ENCODE measurements around the gene PLPPR5.

PLPPR5 gene

DNA sequence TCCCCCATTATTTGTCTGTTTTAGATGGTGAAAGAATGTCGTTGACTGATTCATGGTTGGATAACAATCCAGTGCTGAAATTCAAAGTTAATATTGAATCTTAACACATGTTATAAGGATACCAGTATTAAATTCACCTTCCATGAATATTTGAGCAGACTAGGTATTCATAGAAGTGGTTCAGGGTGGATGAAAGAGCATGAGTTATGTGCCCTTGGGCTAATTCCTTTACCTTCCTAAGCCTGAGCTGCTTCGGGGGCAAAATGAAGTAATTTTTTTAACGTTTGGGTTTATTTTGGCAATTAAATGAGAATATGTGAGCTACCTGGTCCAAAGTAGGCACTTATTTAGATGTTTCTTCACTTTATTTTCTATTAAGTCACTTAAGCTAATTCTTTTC, 2.7 kb upstream of the PLPPR5 start:
- TF ChIP-seq, protein P1, sequence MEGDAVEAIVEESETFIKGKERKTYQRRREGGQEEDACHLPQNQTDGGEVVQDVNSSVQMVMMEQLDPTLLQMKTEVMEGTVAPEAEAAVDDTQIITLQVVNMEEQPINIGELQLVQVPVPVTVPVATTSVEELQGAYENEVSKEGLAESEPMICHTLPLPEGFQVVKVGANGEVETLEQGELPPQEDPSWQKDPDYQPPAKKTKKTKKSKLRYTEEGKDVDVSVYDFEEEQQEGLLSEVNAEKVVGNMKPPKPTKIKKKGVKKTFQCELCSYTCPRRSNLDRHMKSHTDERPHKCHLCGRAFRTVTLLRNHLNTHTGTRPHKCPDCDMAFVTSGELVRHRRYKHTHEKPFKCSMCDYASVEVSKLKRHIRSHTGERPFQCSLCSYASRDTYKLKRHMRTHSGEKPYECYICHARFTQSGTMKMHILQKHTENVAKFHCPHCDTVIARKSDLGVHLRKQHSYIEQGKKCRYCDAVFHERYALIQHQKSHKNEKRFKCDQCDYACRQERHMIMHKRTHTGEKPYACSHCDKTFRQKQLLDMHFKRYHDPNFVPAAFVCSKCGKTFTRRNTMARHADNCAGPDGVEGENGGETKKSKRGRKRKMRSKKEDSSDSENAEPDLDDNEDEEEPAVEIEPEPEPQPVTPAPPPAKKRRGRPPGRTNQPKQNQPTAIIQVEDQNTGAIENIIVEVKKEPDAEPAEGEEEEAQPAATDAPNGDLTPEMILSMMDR (IDR thresholded peaks at IDR 0.05; ENCODE audit: insufficient read depth, low read depth, low read length, missing control alignments) = no peak
- H3K4me3 ChIP-seq (ENCODE audit: low read length) = no peak overlapping the region
- peak; percentile 14 for DNase-seq (ENCODE audit: low read depth)

DNA sequence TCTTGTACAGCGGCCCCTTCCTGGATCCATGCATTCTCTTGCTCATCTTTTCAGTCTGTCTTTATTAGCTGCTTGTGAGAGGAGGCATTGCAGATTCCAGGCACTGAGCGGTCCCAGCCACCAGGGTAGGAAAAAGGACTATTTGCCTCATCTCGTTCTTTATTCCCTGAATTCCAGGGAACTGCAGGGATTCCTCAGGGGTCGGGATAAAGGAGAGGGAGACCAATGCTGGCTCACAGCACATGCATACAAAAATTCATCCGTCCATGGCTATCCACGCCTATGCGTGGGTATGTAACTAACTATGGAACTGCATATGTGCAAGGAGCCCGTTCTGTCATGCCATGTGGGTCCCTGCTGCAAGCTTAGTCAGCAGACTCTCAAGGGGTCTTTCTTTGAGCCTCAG, 879 bp upstream of the PLPPR5 start:
- no peak for DNase-seq (ENCODE audit: low read depth)
- TF ChIP-seq, protein P1 (IDR thresholded peaks at IDR 0.05; ENCODE audit: insufficient read depth, low read depth, low read length, missing control alignments) = no peak
- no peak overlapping the region for H3K4me3 ChIP-seq (ENCODE audit: low read length)

DNA sequence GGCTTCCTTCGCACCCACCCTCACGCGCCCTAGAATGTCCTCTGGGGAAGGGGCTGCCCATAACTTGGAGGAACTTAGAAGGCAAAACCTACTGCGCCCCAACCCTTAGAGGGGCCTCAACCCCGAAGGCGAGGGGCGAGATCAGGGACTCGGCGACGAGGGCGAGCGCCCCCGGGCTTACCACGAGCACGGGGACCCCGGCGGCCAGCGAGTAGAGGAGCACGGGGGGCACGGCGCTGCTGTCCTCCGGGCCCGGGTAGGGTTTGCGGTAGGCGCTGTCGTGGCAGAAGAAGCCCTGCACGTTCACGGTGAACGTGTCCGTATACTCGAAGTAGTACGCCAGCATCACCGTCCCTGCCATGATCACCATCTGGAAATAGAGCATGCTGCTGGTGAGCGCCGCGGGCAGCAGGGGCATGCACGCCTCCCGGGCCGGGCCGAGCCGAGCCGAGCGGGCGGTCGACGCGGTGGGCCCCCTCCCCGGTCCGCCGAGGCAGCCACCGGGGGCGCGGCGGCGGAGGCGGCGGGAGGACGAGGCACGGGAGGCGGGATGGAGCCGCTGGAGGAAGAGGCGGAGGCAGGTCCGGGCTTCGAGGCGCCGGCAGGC, 304 bp downstream of the PLPPR5 start:
- H3K4me3 ChIP-seq (ENCODE audit: low read length) = no peak overlapping the region
- peak; percentile 21 for DNase-seq (ENCODE audit: low read depth)
- TF ChIP-seq, protein P1 (IDR thresholded peaks at IDR 0.05; ENCODE audit: insufficient read depth, low read depth, low read length, missing control alignments) = no peak

DNA sequence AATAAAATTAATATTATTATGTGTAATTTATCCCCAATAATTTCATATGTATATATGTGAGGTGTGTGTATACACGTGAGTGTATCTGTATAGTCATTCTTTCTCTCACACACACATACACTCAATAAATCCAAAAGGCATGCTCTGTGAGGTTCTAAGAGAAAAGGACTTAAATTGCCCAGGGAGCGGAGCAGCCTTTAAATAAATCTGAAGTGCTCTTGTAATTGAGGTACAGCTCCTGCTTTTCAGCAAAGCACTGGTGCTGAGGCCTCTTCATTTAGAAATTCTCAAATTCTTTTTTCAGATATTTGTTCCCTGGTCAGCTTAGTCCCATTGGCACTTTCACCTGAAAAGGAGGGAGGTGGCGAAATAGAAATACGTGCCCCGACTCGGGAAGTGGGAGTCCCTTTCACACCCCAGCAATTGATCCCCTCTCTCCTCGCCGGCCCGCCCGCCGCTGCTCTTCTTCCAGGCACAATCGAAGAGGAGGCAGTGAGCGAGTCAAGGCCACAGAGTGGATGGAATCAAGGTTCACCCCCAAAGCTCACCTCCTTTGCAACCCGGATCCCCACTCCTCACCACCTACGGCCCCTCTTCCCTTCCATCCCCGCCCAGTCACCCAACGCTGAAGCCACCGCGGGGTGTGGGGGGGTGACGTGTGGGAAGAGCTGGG, 944 bp downstream of the PLPPR5 start:
- no peak for DNase-seq (ENCODE audit: low read depth)
- H3K4me3 ChIP-seq (ENCODE audit: low read length) = no peak overlapping the region
- TF ChIP-seq, protein P1 (IDR thresholded peaks at IDR 0.05; ENCODE audit: insufficient read depth, low read depth, low read length, missing control alignments) = no peak

DNA sequence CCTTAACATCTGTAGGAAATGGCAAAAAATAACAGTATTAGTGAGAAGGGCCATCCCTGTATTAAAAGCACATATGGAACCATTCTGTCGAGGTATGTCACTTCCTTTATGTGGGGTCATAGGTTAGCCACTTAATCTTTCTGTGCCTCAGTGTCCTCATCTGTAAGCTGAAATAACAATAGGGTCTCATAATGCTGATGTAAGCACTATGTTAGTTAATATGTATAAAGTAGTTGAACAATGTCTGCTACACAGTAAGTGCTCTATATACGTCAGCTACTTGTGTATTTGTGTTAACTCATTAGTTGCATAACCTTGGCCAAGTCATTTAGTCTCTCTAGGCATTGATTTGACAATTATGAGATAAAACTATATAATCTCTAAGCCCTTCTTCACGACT, 11.8 kb downstream of the PLPPR5 start:
- H3K4me3 ChIP-seq (ENCODE audit: low read length) = no peak overlapping the region
- no peak for DNase-seq (ENCODE audit: low read depth)
- TF ChIP-seq, protein P1 (IDR thresholded peaks at IDR 0.05; ENCODE audit: insufficient read depth, low read depth, low read length, missing control alignments) = no peak

DNA sequence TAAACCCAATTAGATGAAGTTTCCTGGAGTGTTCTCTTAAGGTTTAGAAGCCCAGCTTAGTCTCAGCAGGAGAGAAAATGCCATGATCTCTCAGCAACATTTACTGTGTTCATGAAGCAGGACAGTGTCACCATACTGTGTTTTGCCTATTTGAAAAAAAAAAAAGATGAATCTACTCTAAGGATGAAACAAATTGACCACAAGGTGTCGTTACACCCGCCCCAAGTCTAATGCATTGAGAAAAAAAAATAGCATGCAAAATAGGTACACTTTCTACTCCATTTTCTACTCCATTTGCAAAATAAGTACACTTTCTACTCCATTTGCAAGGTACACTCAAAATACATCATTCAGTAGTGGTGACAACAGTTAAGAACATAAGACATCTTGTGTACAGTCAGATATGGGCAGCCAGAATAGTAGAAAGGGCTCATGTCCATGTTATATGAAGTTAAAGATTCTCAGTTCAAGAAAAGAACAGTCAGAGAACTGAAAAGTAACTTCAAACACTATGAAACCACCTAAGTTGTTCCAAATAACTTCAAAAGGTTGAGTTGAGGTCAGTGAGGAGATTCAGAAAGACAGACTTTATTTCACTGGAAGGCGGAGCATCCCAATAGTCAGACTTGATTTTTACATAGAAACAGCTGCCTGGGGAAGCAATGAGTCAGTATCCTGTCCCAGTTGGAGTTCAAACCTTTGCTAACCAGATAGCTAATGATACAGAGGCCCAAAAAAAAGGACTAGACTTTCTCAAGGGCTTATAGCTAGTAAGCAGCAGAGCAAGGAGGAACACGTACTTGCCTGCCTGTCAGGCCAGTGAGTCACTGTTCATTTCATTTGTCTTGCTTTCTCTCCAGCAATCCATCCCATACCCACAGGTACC, 13.3 kb downstream of the PLPPR5 start:
- TF ChIP-seq, protein P1 (IDR thresholded peaks at IDR 0.05; ENCODE audit: insufficient read depth, low read depth, low read length, missing control alignments) = peak; percentile 26
- DNase-seq (ENCODE audit: low read depth) = peak; percentile 95
- no peak overlapping the region for H3K4me3 ChIP-seq (ENCODE audit: low read length)
